ENCODE measurements around the gene MICALL2.

The MICALL2 gene

GRCh38 chr7:1386623-1387220, 72.5 kb downstream of the MICALL2 start:
- no peak for DNase-seq (ENCODE audit: low read depth)
- H3K4me3 ChIP-seq (ENCODE audit: low read depth, low read length): no peak overlapping the region
- no peak for TF ChIP-seq CTCF (IDR thresholded peaks at IDR 0.05; ENCODE audit: low read depth, low read length, missing control alignments)

- TF ChIP-seq CTCF (IDR thresholded peaks at IDR 0.05; ENCODE audit: low read depth, low read length, missing control alignments): no peak
- H3K4me3 ChIP-seq (ENCODE audit: low read depth, low read length): no peak overlapping the region
- no peak for DNase-seq (ENCODE audit: low read depth)
Observed at GRCh38 chr7:1385809-1386622, 73.3 kb downstream of the MICALL2 start.

- no peak for TF ChIP-seq CTCF (IDR thresholded peaks at IDR 0.05; ENCODE audit: low read depth, low read length, missing control alignments)
Observed at GRCh38 chr7:1385086-1385808, 74.0 kb downstream of the MICALL2 start.

More at GRCh38 chr7:1385086-1385808, 74.0 kb downstream of the MICALL2 start:
- no peak for DNase-seq (ENCODE audit: low read depth)
- no peak overlapping the region for H3K4me3 ChIP-seq (ENCODE audit: low read depth, low read length)
